ENCODE results near the gene PDZD11.
A peak's percentile ranks its signal among the peaks of the same experiment; 100 is the strongest.
"Not testable (repeated sequence)": the region's sequence is repeated elsewhere in the genome, so short reads cannot be mapped to it uniquely, and the experiment has no call there.

Gene PDZD11

GRCh38 chrX:70292788-70293187 is 3.1 kb upstream of the PDZD11 start (continued):
- TF ChIP-seq CREB5 (CRISPR knock-in tag; IDR thresholded peaks at IDR 0.05; ENCODE audit: low read depth): no peak

- TF ChIP-seq ZNF70 (CRISPR knock-in tag; IDR thresholded peaks at IDR 0.05): peak; percentile 94
- no peak for TF ChIP-seq ZNF565 (CRISPR knock-in tag; conservative IDR thresholded peaks at IDR 0.05; ENCODE audit: low read depth)
- no peak; the same call in 1 of the 3 replicates for ATAC-seq
Observed at GRCh38 chrX:70289168-70289792, 447 bp downstream of the PDZD11 start.

- no peak for TF ChIP-seq ZFP3 (CRISPR knock-in tag; IDR thresholded peaks at IDR 0.05)
- ATAC-seq: no peak
Observed at GRCh38 chrX:70281951-70282350, 7.8 kb downstream of the PDZD11 start, which contains the start of gene RAB41. RAB41 (plus strand) TSS chrX:70282172; CDS start chrX:70282218, 46 bp downstream.

GRCh38 chrX:70280573-70280972 is 9.2 kb downstream of the PDZD11 start:
- no peak for ATAC-seq

GRCh38 chrX:70279081-70279480 is 10.6 kb downstream of the PDZD11 start:
- no peak for TF ChIP-seq BACH2 (CRISPR knock-in tag; IDR thresholded peaks at IDR 0.05; ENCODE audit: borderline replicate concordance)
- no peak for TF ChIP-seq ESRRG (CRISPR knock-in tag; IDR thresholded peaks at IDR 0.05)
- no peak for TF ChIP-seq CSRNP3 (CRISPR knock-in tag; IDR thresholded peaks at IDR 0.05)
- TF ChIP-seq GLIS3 (CRISPR knock-in tag; IDR thresholded peaks at IDR 0.05): no peak
- no peak for TF ChIP-seq PPARA (CRISPR knock-in tag; IDR thresholded peaks at IDR 0.05; ENCODE audit: borderline replicate concordance)
- no peak for TF ChIP-seq SNAI2 (CRISPR knock-in tag; IDR thresholded peaks at IDR 0.05)
- TF ChIP-seq ISL1 (CRISPR knock-in tag; IDR thresholded peaks at IDR 0.05): no peak
- TF ChIP-seq TOX (CRISPR knock-in tag; IDR thresholded peaks at IDR 0.05; ENCODE audit: borderline replicate concordance): no peak
- no peak for TF ChIP-seq ZC3H10 (CRISPR knock-in tag; IDR thresholded peaks at IDR 0.05)
- no peak for ATAC-seq

More at GRCh38 chrX:70280573-70280972, 9.2 kb downstream of the PDZD11 start:
- TF ChIP-seq ZFP30 (CRISPR knock-in tag; IDR thresholded peaks at IDR 0.05) (no peak), ZNF70 (CRISPR knock-in tag; IDR thresholded peaks at IDR 0.05) (no peak), ISL1 (CRISPR knock-in tag; IDR thresholded peaks at IDR 0.05) (no peak), RARB (CRISPR knock-in tag; IDR thresholded peaks at IDR 0.05) (no peak), ZNF8 (CRISPR knock-in tag; IDR thresholded peaks at IDR 0.05) (no peak), CREB5 (CRISPR knock-in tag; IDR thresholded peaks at IDR 0.05; ENCODE audit: low read depth) (no peak), ZC3H10 (CRISPR knock-in tag; IDR thresholded peaks at IDR 0.05) (no peak)

GRCh38 chrX:70274029-70274428 is 15.7 kb downstream of the PDZD11 start:
- ATAC-seq: not testable (repeated sequence)

- no peak for TF ChIP-seq ESRRG (CRISPR knock-in tag; IDR thresholded peaks at IDR 0.05)
- no peak for TF ChIP-seq ZNF8 (CRISPR knock-in tag; IDR thresholded peaks at IDR 0.05)
- no peak for TF ChIP-seq CREB5 (CRISPR knock-in tag; IDR thresholded peaks at IDR 0.05; ENCODE audit: low read depth)
- TF ChIP-seq BACH2 (CRISPR knock-in tag; IDR thresholded peaks at IDR 0.05; ENCODE audit: borderline replicate concordance): no peak
- TF ChIP-seq CSDC2 (CRISPR knock-in tag; IDR thresholded peaks at IDR 0.05): no peak
- no peak for TF ChIP-seq GLIS3 (CRISPR knock-in tag; IDR thresholded peaks at IDR 0.05)
- no peak for TF ChIP-seq RARB (CRISPR knock-in tag; IDR thresholded peaks at IDR 0.05)
- no peak for TF ChIP-seq TCF4 (CRISPR knock-in tag; IDR thresholded peaks at IDR 0.05; ENCODE audit: borderline replicate concordance)
- no peak for TF ChIP-seq PPARA (CRISPR knock-in tag; IDR thresholded peaks at IDR 0.05; ENCODE audit: borderline replicate concordance)
- TF ChIP-seq SNAI2 (CRISPR knock-in tag; IDR thresholded peaks at IDR 0.05): no peak
- TF ChIP-seq CSRNP3 (CRISPR knock-in tag; IDR thresholded peaks at IDR 0.05): no peak
- TF ChIP-seq ZNF70 (CRISPR knock-in tag; IDR thresholded peaks at IDR 0.05): no peak
- no peak for TF ChIP-seq ZNF565 (CRISPR knock-in tag; conservative IDR thresholded peaks at IDR 0.05; ENCODE audit: low read depth)
- no peak for TF ChIP-seq TOX (CRISPR knock-in tag; IDR thresholded peaks at IDR 0.05; ENCODE audit: borderline replicate concordance)
- no peak for TF ChIP-seq ZFP30 (CRISPR knock-in tag; IDR thresholded peaks at IDR 0.05)
- TF ChIP-seq POU6F1 (CRISPR knock-in tag; IDR thresholded peaks at IDR 0.05; ENCODE audit: borderline replicate concordance, low read depth): no peak
- TF ChIP-seq OSR1 (CRISPR knock-in tag; IDR thresholded peaks at IDR 0.05): no peak
- no peak for ATAC-seq
Observed at GRCh38 chrX:70268034-70268433, 21.7 kb downstream of the PDZD11 start, which contains the start of gene ARR3. ARR3 (plus strand) TSS chrX:70268334; CDS start chrX:70269386, 1,052 bp downstream.

All from SK-N-SH treated with all-trans-retinoic acid at 6 μM for 48 hours (cell line).